HG02678 (cell line): ENCODE results near the gene EDC3.
"Not testable (repeated sequence)": the region's sequence is repeated elsewhere in the genome, so short reads cannot be mapped to it uniquely, and the experiment has no call there.

ENCODE experiments used
- ATAC-seq: cut with Tn5 transposase; IDR thresholded peaks from one replicate; pipeline ENCODE4 v1.9.1; 2021; ENCODE audit warnings: mild to moderate bottlenecking, moderate library complexity; ENCODE audit not compliant: unreplicated experiment

The EDC3 gene

DNA sequence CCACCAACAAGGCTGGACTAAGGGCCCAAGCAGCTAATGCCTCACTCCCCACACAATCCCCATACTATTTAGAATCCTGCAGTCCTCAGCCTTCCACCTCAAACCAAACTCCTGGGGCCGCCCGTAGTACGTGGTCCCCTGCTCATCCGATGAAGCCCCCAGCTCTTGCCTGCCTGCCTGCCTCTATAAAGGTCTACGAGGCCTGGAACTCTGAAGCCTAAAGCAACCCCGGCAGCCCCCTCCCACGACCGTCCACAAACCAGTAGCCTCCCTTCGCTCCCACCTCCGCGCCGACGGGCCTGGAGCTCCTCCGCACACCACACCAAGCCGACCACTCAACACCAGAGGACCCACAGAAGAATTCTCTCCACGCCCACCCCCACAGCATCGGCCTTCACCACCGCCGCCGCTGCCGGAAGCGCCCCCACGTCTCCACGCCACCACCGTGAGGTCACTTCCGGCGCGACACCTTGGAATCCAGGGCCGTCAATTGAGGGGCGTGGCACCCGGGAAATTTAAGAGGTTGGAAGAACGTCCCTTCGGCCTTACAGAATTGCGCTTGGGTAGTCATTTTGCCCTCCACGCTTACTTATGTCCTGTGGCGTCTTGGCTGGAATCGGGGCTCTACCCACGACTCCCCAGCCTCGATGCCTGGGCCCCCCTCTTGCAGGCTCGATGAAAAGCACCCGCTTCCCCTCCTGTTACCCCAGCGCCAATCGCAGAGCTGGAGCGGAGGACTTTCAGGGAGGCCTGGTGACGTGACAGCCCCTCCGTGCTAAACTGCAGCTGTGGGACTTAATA is at the start of gene EDC3:
EDC3 (minus strand) TSS at position 428 of the 801 bp plus-strand sequence. CDS start 20,900 bp downstream, outside the sequence.
- ATAC-seq: peak; percentile 93

DNA sequence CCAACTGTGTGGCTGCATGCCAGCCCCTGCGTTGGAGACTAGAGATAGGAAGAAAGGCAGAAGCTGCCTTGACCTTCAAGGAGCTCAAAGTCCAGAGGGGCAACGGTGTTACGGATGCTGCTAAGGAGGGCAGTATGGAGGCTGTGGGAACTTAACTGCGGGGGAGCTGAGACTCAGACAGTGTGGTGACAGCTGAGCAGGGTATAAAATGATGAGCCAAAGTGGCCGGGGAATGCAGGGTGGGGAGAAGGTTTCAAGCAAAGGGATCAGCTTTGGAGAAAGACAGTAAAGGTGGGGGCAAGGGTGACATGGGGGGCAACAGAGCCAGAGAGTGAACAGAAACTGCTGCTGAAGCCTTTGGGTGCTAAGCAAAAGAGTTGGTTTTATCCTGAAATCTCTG is 46.6 kb upstream of the EDC3 start:
- ATAC-seq: no peak

GRCh38 chr15:74738239-74738638 is 42.4 kb upstream of the EDC3 start:
- ATAC-seq: not testable (repeated sequence)

DNA sequence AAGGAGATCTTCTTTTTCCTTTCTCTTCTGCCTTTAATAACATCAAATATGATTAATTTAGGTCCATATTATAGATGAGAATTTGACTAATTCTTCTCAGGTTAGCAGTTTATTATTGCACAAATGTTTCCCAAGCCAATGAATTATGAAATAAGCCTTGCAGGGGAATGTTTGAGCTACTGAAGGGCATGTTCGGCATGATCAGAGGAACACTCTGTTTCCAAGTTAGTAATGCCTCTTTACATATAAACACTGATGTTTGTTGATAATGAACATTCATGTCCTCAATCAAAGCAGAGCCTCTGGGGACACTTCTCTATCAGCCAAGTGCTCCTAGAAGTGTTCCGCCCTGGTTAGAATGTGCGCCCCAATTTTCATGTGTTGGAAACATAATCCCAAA is 39.5 kb upstream of the EDC3 start:
- ATAC-seq: no peak

GRCh38 chr15:74733269-74733668 is 37.4 kb upstream of the EDC3 start:
- no peak for ATAC-seq

GRCh38 chr15:74732846-74733245 is 37.0 kb upstream of the EDC3 start:
- no peak for ATAC-seq

GRCh38 chr15:74730619-74731316 is 34.9 kb upstream of the EDC3 start:
- no peak for ATAC-seq

GRCh38 chr15:74729372-74729771 is 33.5 kb upstream of the EDC3 start:
- ATAC-seq: not testable (repeated sequence)

- ATAC-seq: not testable (repeated sequence)
Measured at GRCh38 chr15:74728699-74729098, 32.9 kb upstream of the EDC3 start.

- no peak for ATAC-seq
Measured at GRCh38 chr15:74727727-74728126, 31.9 kb upstream of the EDC3 start.

GRCh38 chr15:74726774-74727164 is 30.9 kb upstream of the EDC3 start:
- ATAC-seq: no peak

DNA sequence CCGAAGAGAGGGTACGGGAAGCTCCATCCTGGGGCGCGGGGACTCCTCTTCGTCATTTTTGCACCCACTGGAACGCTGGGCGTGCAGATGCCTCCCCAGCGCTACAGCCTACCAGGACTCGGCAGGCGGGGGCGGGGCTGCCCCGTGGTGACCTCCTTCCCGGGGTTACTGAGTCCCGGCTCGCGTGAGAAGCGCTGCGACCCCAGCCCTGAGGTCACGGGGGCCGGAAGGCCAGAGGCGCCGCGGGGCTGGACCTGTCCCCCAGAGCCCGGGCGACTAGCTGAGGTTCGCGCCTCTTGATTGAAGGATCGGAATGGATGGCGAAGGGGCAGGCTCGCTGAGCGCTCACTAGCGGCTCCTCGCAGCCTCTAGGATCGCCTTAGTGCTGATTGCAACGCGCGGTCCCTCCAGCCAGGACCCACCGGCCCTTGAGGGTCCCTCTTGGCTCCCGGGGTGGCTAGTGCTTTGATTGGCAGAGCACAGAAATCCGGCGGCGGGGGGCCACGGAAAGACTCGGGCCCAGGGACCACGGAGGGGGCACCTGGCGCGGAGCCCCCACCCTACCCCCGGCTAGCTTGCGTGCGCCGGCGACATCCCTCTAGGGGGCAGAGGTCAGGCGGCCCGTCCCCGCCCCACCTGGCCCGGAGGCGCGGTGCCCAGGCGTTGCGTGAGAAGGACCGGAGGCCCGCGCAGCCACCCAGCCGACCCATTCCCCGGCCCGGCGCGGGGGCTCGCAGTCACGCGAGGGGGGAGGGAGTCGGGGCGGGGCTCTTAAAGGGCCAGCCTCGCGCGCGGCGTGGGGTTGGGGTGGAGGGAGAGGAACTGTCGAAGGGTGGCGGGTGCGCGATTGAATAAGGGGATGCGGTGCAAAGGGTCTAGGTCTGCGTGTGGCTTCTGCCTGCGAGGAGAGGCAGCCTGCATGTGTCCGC is 30.3 kb upstream of the EDC3 start:
- peak; percentile 48 for ATAC-seq

- no peak for ATAC-seq
Measured at GRCh38 chr15:74725225-74725774, 29.5 kb upstream of the EDC3 start, which contains the start of gene CYP1A1. Gene CYP1A1, minus strand, starts transcription at chr15:74725528. Its CDS starts 2,431 bp downstream, at chr15:74723097.

DNA sequence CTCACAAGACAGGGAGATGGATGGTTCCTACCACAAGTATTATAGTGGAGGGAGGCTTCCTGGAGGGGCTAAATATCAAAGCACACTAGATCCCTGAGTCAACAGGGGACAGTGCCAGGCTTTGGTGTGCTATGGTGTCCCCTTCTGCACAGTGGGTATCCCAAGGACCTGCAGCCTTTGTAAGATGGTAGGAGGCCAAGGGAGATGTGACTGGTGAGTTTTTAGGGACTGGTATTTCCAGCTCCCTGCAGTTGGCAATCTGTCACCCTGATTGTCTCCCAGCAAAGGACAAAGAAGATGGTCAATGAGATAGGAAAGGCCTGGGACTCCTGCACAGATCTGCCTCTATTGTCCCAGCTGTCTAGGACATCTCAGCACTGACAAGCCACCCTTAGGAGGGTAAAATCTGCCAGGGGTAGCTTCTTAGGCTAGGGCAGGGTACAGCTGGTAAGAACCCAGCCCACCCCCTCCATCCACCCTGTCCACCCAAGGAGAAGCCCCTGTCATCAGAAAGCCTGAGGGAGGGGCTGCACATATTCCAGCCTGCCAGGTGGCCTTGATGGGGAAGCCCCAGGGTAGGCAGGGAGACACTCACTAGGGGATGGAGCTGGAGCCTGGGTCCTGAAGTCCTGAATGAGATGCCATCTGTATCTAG is 28.9 kb upstream of the EDC3 start:
- ATAC-seq: no peak

DNA sequence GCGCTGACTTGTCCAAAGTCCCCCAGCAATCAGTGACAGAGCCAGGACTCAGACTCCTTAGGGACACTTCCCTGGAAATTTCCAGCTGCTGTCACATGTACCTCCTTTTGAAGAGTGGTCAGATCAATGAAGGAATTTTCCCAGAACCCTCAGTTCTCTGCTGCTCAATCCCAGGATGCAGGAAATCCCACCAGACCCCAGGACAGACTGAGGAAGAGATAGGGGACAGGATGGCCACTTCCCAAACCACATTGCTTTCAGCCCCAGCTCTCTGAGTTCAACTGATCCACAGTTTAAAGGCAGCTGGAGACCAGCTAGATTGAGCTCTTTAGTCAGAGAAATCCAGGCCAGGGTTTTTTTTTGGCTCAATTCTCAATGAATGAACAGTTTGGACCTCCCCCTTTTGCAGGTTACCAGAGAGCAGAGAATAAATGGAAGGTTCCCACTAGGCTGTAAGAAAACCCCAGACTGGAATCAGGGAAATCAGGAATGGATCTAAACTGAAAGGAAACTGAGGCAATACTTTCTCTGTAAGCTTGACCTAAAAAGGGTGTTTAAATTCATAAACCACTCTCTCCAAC is 28.0 kb upstream of the EDC3 start:
- no peak for ATAC-seq

- no peak for ATAC-seq
Measured at GRCh38 chr15:74723187-74723586, 27.4 kb upstream of the EDC3 start.

DNA sequence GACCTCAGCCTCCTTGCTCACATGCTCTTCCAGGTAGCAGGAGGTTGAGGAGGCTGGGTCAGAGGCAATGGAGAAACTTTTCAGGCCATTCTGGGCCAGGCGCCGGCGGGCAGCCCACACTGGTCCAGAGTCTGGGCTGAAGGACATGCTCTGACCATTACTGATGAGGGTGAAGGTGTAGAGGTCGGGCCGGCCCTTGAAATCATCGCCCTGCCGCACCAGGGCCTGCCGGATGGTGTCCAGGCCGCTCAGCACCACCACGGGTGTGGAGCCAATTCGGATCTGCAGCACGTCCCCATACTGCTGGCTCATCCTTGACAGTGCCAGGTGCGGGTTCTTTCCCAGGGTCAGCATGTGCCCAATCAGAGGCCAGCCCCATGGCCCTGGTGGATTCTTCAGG is 26.8 kb upstream of the EDC3 start:
- ATAC-seq: no peak

DNA sequence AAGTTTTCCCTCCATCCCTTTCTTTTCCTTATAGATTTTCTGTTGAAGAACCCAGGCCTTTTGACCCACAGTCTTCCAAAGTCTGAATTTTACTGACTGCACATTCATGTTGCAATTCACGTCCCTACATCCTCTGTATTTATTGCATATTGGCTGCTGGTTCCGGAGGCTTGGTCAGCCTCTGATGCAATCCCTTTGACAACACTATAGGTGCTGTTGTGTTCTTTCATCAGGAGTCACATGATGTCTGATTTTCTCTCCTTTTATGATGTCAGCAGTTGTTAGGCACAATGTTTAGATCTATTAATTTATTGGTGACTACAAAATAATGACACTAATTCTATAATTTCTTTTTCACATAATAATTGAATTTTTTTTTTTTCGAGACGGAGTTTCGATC is 20.8 kb upstream of the EDC3 start:
- no peak for ATAC-seq

GRCh38 chr15:74712311-74712710 is 16.5 kb upstream of the EDC3 start:
- no peak for ATAC-seq
